ENCODE measurements around the gene SEPTIN7. TPM values are rescaled to one million over a fixed set of nuclear protein-coding genes. Genes with fewer than 3 reads are reported as not detected.

SEPTIN7 gene
- total RNA-seq, 2 donors from 2014 or later: 191 to 220 TPM

GRCh38 chr7:35825974-35826373, 25.1 kb downstream of the SEPTIN7 start:
- DNase-seq: no peak
- Mint-ChIP-seq H3K4me1 (peaks cover 26% of the 10 kb centered on the region), H3K27ac (no peak overlapping the region), H3K4me3 (no peak overlapping the region), H3K36me3 (ENCODE audit: low read depth) (peaks cover 4% of the 10 kb centered on the region), H3K27me3 (no peaks in the 10 kb centered on the region)
- ATAC-seq: no peak
- no peaks in the 10 kb centered on the region for H3K9me3 ChIP-seq (ENCODE audit: control insufficient read depth, low read length, poor library complexity, severe bottlenecking)

GRCh38 chr7:35826751-35827150, 25.9 kb downstream of the SEPTIN7 start:
- no peaks in the 10 kb centered on the region for H3K9me3 ChIP-seq (ENCODE audit: control insufficient read depth, low read length, poor library complexity, severe bottlenecking)
- Mint-ChIP-seq H3K4me3 (no peak overlapping the region), H3K27ac (no peak overlapping the region), H3K4me1 (peaks cover 31% of the 10 kb centered on the region), H3K36me3 (ENCODE audit: low read depth) (peaks cover 4% of the 10 kb centered on the region), H3K27me3 (no peaks in the 10 kb centered on the region)
- ATAC-seq (no peak), DNase-seq (no peak)

- H3K9me3 ChIP-seq (ENCODE audit: control insufficient read depth, low read length, poor library complexity, severe bottlenecking): no peaks in the 10 kb centered on the region
- Mint-ChIP-seq H3K4me3 (no peak overlapping the region), H3K27ac (no peak overlapping the region), H3K27me3 (no peaks in the 10 kb centered on the region), H3K36me3 (ENCODE audit: low read depth) (peaks cover 2% of the 10 kb centered on the region), H3K4me1 (peaks cover 35% of the 10 kb centered on the region)
- no peak for DNase-seq
- ATAC-seq: no peak
Measured at GRCh38 chr7:35828817-35829216, 28.0 kb downstream of the SEPTIN7 start.

- no peaks in the 10 kb centered on the region for H3K9me3 ChIP-seq (ENCODE audit: control insufficient read depth, low read length, poor library complexity, severe bottlenecking)
- ATAC-seq (no peak), DNase-seq (no peak)
- H3K4me3 Mint-ChIP-seq: no peak overlapping the region
- H3K27ac Mint-ChIP-seq: peak overlapping the region; percentile 46
- peaks cover 46% of the 10 kb centered on the region for H3K4me1 Mint-ChIP-seq
- peaks cover 2% of the 10 kb centered on the region for H3K36me3 Mint-ChIP-seq (ENCODE audit: low read depth)
- no peaks in the 10 kb centered on the region for H3K27me3 Mint-ChIP-seq
Measured at GRCh38 chr7:35831208-35831607, 30.4 kb downstream of the SEPTIN7 start.

- H3K27me3 Mint-ChIP-seq: no peaks in the 10 kb centered on the region
- no peak for ATAC-seq
- no peak overlapping the region for H3K4me3 Mint-ChIP-seq
- peaks cover 27% of the 10 kb centered on the region for H3K4me1 Mint-ChIP-seq
- no peak overlapping the region for H3K27ac Mint-ChIP-seq
- no peaks in the 10 kb centered on the region for H3K36me3 Mint-ChIP-seq (ENCODE audit: low read depth)
- no peaks in the 10 kb centered on the region for H3K9me3 ChIP-seq (ENCODE audit: control insufficient read depth, low read length, poor library complexity, severe bottlenecking)
- no peak for DNase-seq
Measured at GRCh38 chr7:35839860-35840854, 39.3 kb downstream of the SEPTIN7 start.

GRCh38 chr7:35846816-35847412, 46.1 kb downstream of the SEPTIN7 start:
- Mint-ChIP-seq H3K27me3 (no peaks in the 10 kb centered on the region), H3K4me1 (peaks cover 38% of the 10 kb centered on the region), H3K36me3 (ENCODE audit: low read depth) (no peaks in the 10 kb centered on the region), H3K4me3 (no peak overlapping the region), H3K27ac (no peak overlapping the region)
- DNase-seq (no peak), ATAC-seq (no peak)
- no peaks in the 10 kb centered on the region for H3K9me3 ChIP-seq (ENCODE audit: control insufficient read depth, low read length, poor library complexity, severe bottlenecking)

- no peaks in the 10 kb centered on the region for H3K9me3 ChIP-seq (ENCODE audit: control insufficient read depth, low read length, poor library complexity, severe bottlenecking)
- Mint-ChIP-seq H3K4me1 (peaks cover 42% of the 10 kb centered on the region), H3K36me3 (ENCODE audit: low read depth) (no peaks in the 10 kb centered on the region), H3K4me3 (no peak overlapping the region), H3K27ac (no peak overlapping the region), H3K27me3 (no peaks in the 10 kb centered on the region)
- DNase-seq (no peak), ATAC-seq (no peak)
Measured at GRCh38 chr7:35848725-35849124, 47.9 kb downstream of the SEPTIN7 start.

- peaks cover 42% of the 10 kb centered on the region for H3K4me1 Mint-ChIP-seq
- H3K27me3 Mint-ChIP-seq: no peaks in the 10 kb centered on the region
- no peak for ATAC-seq
- no peak for DNase-seq
- H3K27ac Mint-ChIP-seq: peak overlapping the region; percentile 59
- H3K9me3 ChIP-seq (ENCODE audit: control insufficient read depth, low read length, poor library complexity, severe bottlenecking): no peaks in the 10 kb centered on the region
- H3K36me3 Mint-ChIP-seq (ENCODE audit: low read depth): no peaks in the 10 kb centered on the region
- H3K4me3 Mint-ChIP-seq: no peak overlapping the region
Measured at GRCh38 chr7:35849158-35849831, 48.4 kb downstream of the SEPTIN7 start.

- Mint-ChIP-seq H3K27ac (peak overlapping the region; percentile 59), H3K4me3 (no peak overlapping the region), H3K36me3 (ENCODE audit: low read depth) (no peaks in the 10 kb centered on the region), H3K4me1 (peaks cover 42% of the 10 kb centered on the region), H3K27me3 (no peaks in the 10 kb centered on the region)
- no peak for ATAC-seq
- DNase-seq: no peak
- H3K9me3 ChIP-seq (ENCODE audit: control insufficient read depth, low read length, poor library complexity, severe bottlenecking): no peaks in the 10 kb centered on the region
Measured at GRCh38 chr7:35849954-35850353, 49.1 kb downstream of the SEPTIN7 start.

Other genes with a start within 250 kb of the SEPTIN7 start
- gene HERPUD2, start 105.9 kb upstream of the SEPTIN7 start, total RNA-seq: 100 to 1,000 TPM in 1 of 2 donors, 10 to 100 TPM in 1; 98.3 to 101 TPM

All from T-helper 17 cell (primary cell).